Activated B cell treated with CpG ODN at 0.5 μM for 24 hours (primary cell): Measurements from ENCODE around the gene CDC42EP3. TPM values are rescaled to one million over a fixed set of nuclear protein-coding genes. Genes with fewer than 3 reads are reported as not detected.

Experiments
- ATAC-seq: fragments of 200-7000 bp; cut with Tn5 transposase; one replicate; pipeline ENCODE4 v1.10.0; 2021; ENCODE audit warnings: low read depth, mild to moderate bottlenecking, moderate library complexity
- CTCF ChIA-PET: fragments of 350-600 bp; sonication (Branson Sonifier 250); formaldehyde crosslinking; loops from one replicate; lab custom pipeline; 2021; ENCODE audit warnings: antibody characterized with exemption; lab: Charles Lee
- POLR2A ChIA-PET: fragments of 350-600 bp; sonication (Branson Sonifier 250); formaldehyde crosslinking; loops from one replicate; lab custom pipeline; 2021; ENCODE audit warnings: antibody characterized with exemption; lab: Charles Lee
- DNase-seq: peaks from one replicate; pipeline ENCODE4 v3.0.0; 2022
- H3K27ac Mint-ChIP-seq: one replicate; pipeline ENCODE4 v1.8.0; 2020; ENCODE audit warnings: mixed read lengths
- H3K27me3 Mint-ChIP-seq: one replicate; pipeline ENCODE4 v1.8.0; 2021; ENCODE audit warnings: mixed read lengths
- H3K36me3 Mint-ChIP-seq: one replicate; pipeline ENCODE4 v1.8.0; 2021; ENCODE audit warnings: low read depth, mixed read lengths
- H3K4me1 Mint-ChIP-seq: one replicate; pipeline ENCODE4 v1.8.0; 2021; ENCODE audit warnings: mixed read lengths
- H3K4me3 Mint-ChIP-seq: one replicate; pipeline ENCODE4 v1.8.0; 2020; ENCODE audit warnings: mild to moderate bottlenecking, mixed read lengths
- H3K9me3 Mint-ChIP-seq: one replicate; pipeline ENCODE4 v1.8.0; 2020; ENCODE audit warnings: mixed read lengths
- CTCF ChIP-seq: fragments of 200-600 bp; IDR thresholded peaks from one replicate; pipeline ENCODE4 v1.8.0; 2022; ENCODE audit warnings: antibody characterized with exemption, mild to moderate bottlenecking
- intact Hi-C: fragments of 100-400 bp; cut with micrococcal nuclease; formaldehyde crosslinking; loops from one replicate; pipeline ENCODE4 v1.15.1; 2024
- total RNA-seq: library from RNA; stranded (reverse); gene quantifications from 2 replicates; pipeline ENCODE4 v1.2.3, GENCODE V29; 2022

CDC42EP3 gene
- total RNA-seq, 1 donor from 2014 or later = 33.2 TPM

- ATAC-seq = no peak
- no peak for TF ChIP-seq CTCF
- Mint-ChIP-seq H3K9me3 (no peaks in the 10 kb centered on the region), H3K4me1 (no peaks in the 10 kb centered on the region), H3K27me3 (peaks cover 3% of the 10 kb centered on the region), H3K36me3 (no peaks in the 10 kb centered on the region), H3K4me3 (no peak overlapping the region), H3K27ac (no peak overlapping the region)
- ChIA-PET POLR2A (no interaction called here), CTCF (interaction anchor here (1.0 kb wide), 1 partner anchor 140 kb away, joined by 3 read pairs; no protein-coding TSS in a partner anchor)
- DNase-seq = no peak
- intact Hi-C loops = no loop called here
Observed at GRCh38 chr2:37692711-37693110, 21.3 kb upstream of the CDC42EP3 start.

GRCh38 chr2:37689751-37690150, 18.3 kb upstream of the CDC42EP3 start:
- H3K4me1 Mint-ChIP-seq = no peaks in the 10 kb centered on the region
- H3K27ac Mint-ChIP-seq = no peak overlapping the region
- no peaks in the 10 kb centered on the region for H3K9me3 Mint-ChIP-seq
- peaks cover 3% of the 10 kb centered on the region for H3K27me3 Mint-ChIP-seq
- no peaks in the 10 kb centered on the region for H3K36me3 Mint-ChIP-seq
- TF ChIP-seq CTCF = no peak
- ATAC-seq (no peak), DNase-seq (no peak)
- intact Hi-C loops = no loop called here
- H3K4me3 Mint-ChIP-seq = no peak overlapping the region
- POLR2A ChIA-PET = no interaction called here
- CTCF ChIA-PET = no interaction called here

- no peak for TF ChIP-seq CTCF
- Mint-ChIP-seq H3K4me1 (peaks cover 2% of the 10 kb centered on the region), H3K36me3 (no peaks in the 10 kb centered on the region), H3K27ac (no peak overlapping the region), H3K4me3 (no peak overlapping the region), H3K27me3 (peaks cover 3% of the 10 kb centered on the region), H3K9me3 (no peaks in the 10 kb centered on the region)
- intact Hi-C loops = no loop called here
- ChIA-PET POLR2A (no interaction called here), CTCF (no interaction called here)
- ATAC-seq (no peak), DNase-seq (no peak)
Observed at GRCh38 chr2:37688771-37689468, 17.5 kb upstream of the CDC42EP3 start.

- Mint-ChIP-seq H3K27ac (no peak overlapping the region), H3K4me1 (peaks cover 5% of the 10 kb centered on the region), H3K4me3 (no peak overlapping the region), H3K9me3 (no peaks in the 10 kb centered on the region), H3K36me3 (no peaks in the 10 kb centered on the region), H3K27me3 (no peaks in the 10 kb centered on the region)
- no peak for ATAC-seq
- CTCF ChIA-PET = no interaction called here
- POLR2A ChIA-PET = no interaction called here
- no peak for DNase-seq
- intact Hi-C loops = no loop called here
- no peak for TF ChIP-seq CTCF
Observed at GRCh38 chr2:37686792-37687526, 15.5 kb upstream of the CDC42EP3 start.

GRCh38 chr2:37684809-37685208, 13.4 kb upstream of the CDC42EP3 start:
- CTCF ChIA-PET = no interaction called here
- POLR2A ChIA-PET = no interaction called here
- no peak overlapping the region for H3K4me3 Mint-ChIP-seq
- H3K27ac Mint-ChIP-seq = no peak overlapping the region
- DNase-seq (no peak), ATAC-seq (no peak)
- peaks cover 5% of the 10 kb centered on the region for H3K4me1 Mint-ChIP-seq
- H3K9me3 Mint-ChIP-seq = no peaks in the 10 kb centered on the region
- H3K36me3 Mint-ChIP-seq = no peaks in the 10 kb centered on the region
- no peaks in the 10 kb centered on the region for H3K27me3 Mint-ChIP-seq
- intact Hi-C loops = no loop called here
- TF ChIP-seq CTCF = no peak
